Liver (tissue), 9 donors: ENCODE data around the gene TRIM63. TPM values are rescaled to one million over a fixed set of nuclear protein-coding genes. Genes with fewer than 3 reads are reported as not detected.

Experiments
- DNase-seq: peaks from one replicate; pipeline ENCODE4 v3.0.0-alpha.2; 2017; ENCODE audit warnings: low spot score
- H3K27ac ChIP-seq, 2 donors: one replicate each; pipeline ENCODE4 v1.7.0; 2013; ENCODE audit warnings: inconsistent platforms in 2 of 2, low read length in 2 of 2, control low read depth in 1 of 2, low read depth in 1 of 2, mild to moderate bottlenecking in 1 of 2
- H3K27me3 ChIP-seq, 4 donors: one replicate each; pipeline versions ENCODE4 v1.6.1 to v1.7.0; 2013; ENCODE audit warnings: low read length in 3 of 4, inconsistent platforms in 1 of 4, mild to moderate bottlenecking in 1 of 4, moderate library complexity in 1 of 4; ENCODE audit not compliant: control insufficient read depth in 4 of 4, insufficient read depth in 4 of 4
- H3K36me3 ChIP-seq, 4 donors: one replicate each; pipeline versions ENCODE4 v1.6.1 to v1.7.0; 2013; ENCODE audit warnings: low read length in 3 of 4, mild to moderate bottlenecking in 3 of 4, low read depth in 1 of 4, moderate library complexity in 1 of 4; ENCODE audit not compliant: control insufficient read depth in 4 of 4, insufficient read depth in 3 of 4
- H3K4me1 ChIP-seq, 4 donors: one replicate each; pipeline versions ENCODE4 v1.6.1 to v1.7.0; 2013; ENCODE audit warnings: low read length in 3 of 4, mild to moderate bottlenecking in 3 of 4, moderate library complexity in 1 of 4; ENCODE audit not compliant: control insufficient read depth in 4 of 4, insufficient read depth in 4 of 4
- H3K4me3 ChIP-seq, 3 donors: one replicate each; pipeline versions ENCODE4 v1.6.1 to v1.7.0; 2013; ENCODE audit warnings: low read length in 3 of 3, control low read depth in 1 of 3, low read depth in 1 of 3, mild to moderate bottlenecking in 1 of 3
- H3K9ac ChIP-seq, 2 donors: one replicate each; pipeline ENCODE4 v1.7.0; 2013; ENCODE audit warnings: low read length in 2 of 2, mild to moderate bottlenecking in 2 of 2, moderate library complexity in 2 of 2, control low read depth in 1 of 2, low read depth in 1 of 2
- H3K9me3 ChIP-seq, 4 donors: one replicate each; pipeline versions ENCODE4 v1.6.1 to v1.7.0; 2013; ENCODE audit warnings: low read length in 3 of 4; ENCODE audit not compliant: control insufficient read depth in 4 of 4
- ATF3 ChIP-seq: IDR thresholded peaks from 2 replicates; pipeline ENCODE4 v1.6.1; 2016; ENCODE audit warnings: antibody characterized with exemption
- CTCF ChIP-seq: fragments of 150-350 bp; IDR thresholded peaks from 2 replicates; pipeline ENCODE4 v1.5.1; 2017; ENCODE audit warnings: improper control_type of control experiment, low read depth, low read length; ENCODE audit not compliant: missing input control
- EGR1 ChIP-seq, 2 donors: IDR thresholded peaks; 2 replicates each; pipeline ENCODE4 v1.6.1; 2016 to 2018; ENCODE audit warnings: antibody characterized with exemption in 2 of 2, low read depth in 2 of 2
- FOXA1 ChIP-seq: IDR thresholded peaks from 2 replicates; pipeline ENCODE4 v1.6.1; 2016; ENCODE audit warnings: antibody characterized with exemption
- FOXA2 ChIP-seq: IDR thresholded peaks from 2 replicates; pipeline ENCODE4 v1.6.1; 2016; ENCODE audit warnings: antibody characterized with exemption
- HNF4A ChIP-seq, 2 donors: conservative IDR thresholded peaks; 2 replicates each; pipeline ENCODE4 v1.6.1; 2016; ENCODE audit warnings: antibody characterized with exemption in 2 of 2, mild to moderate bottlenecking in 2 of 2
- HNF4G ChIP-seq: IDR thresholded peaks from 2 replicates; pipeline ENCODE4 v1.6.1; 2016; ENCODE audit warnings: antibody characterized with exemption
- JUND ChIP-seq, 2 donors: IDR thresholded peaks; 2 replicates each; pipeline ENCODE4 v1.6.1; 2016; ENCODE audit warnings: antibody characterized with exemption in 2 of 2
- MAX ChIP-seq: IDR thresholded peaks from 2 replicates; pipeline ENCODE4 v1.6.1; 2016; ENCODE audit warnings: antibody characterized with exemption
- NR2F2 ChIP-seq: IDR thresholded peaks from 2 replicates; pipeline ENCODE4 v1.6.1; 2016; ENCODE audit warnings: antibody characterized with exemption
- RAD21 ChIP-seq, 2 donors: IDR thresholded peaks; 2 replicates each; pipeline ENCODE4 v1.6.1; 2016; ENCODE audit warnings: antibody characterized with exemption in 2 of 2, mild to moderate bottlenecking in 2 of 2
- REST ChIP-seq: IDR thresholded peaks from 2 replicates; pipeline ENCODE4 v1.6.1; 2016; ENCODE audit warnings: antibody characterized with exemption, mild to moderate bottlenecking
- RXRA ChIP-seq, 2 donors: IDR thresholded peaks; 2 replicates each; pipeline ENCODE4 v1.6.1; 2017 to 2018; ENCODE audit warnings: antibody characterized with exemption in 2 of 2, mild to moderate bottlenecking in 1 of 2
- SP1 ChIP-seq: IDR thresholded peaks from 2 replicates; pipeline ENCODE4 v1.6.1; 2018; ENCODE audit warnings: antibody characterized with exemption, mild to moderate bottlenecking
- TAF1 ChIP-seq: conservative IDR thresholded peaks from 2 replicates; pipeline ENCODE4 v1.6.1; 2016; ENCODE audit warnings: antibody characterized with exemption, mild to moderate bottlenecking
- YY1 ChIP-seq: IDR thresholded peaks from 2 replicates; pipeline ENCODE4 v1.6.1; 2016; ENCODE audit warnings: antibody characterized with exemption, mild to moderate bottlenecking
- ZBTB33 ChIP-seq: IDR thresholded peaks from 2 replicates; pipeline ENCODE4 v1.6.1; 2016; ENCODE audit warnings: antibody characterized with exemption
- WGBS: extraction: QIAGEN DNeasy Blood & Tissue Kit; methylation state at CpG from one replicate; pipeline ENCODE4 v1.1.7; 2013; 5-methylcytosine and 5-hydroxymethylcytosine counted together
- polyA plus RNA-seq, 2 donors: library from polyadenylated mRNA; stranded (reverse) in 1 of 2; unstranded in 1 of 2; fragments of 200-250 nt in 1 of 2; fragments of >200 nt in 1 of 2; fragmentation: Nextera tagmentation in 1 of 2; extraction: Ambion mirVana in 1 of 2; gene quantifications; one replicate each; pipeline versions ENCODE4 v1.2.1 to v1.2.3, GENCODE V29; 2013 to 2015
- total RNA-seq, 2 donors: library from RNA; depleted of rRNA; stranded (reverse); fragments of >200 nt; gene quantifications; one replicate each; pipeline ENCODE4 v1.2.3, GENCODE V29; 2014
- donor health status: healthy.
- donor health status: healthy.
- donor health status: healthy.
- donor health status: healthy.
- donor health status: healthy.

The TRIM63 gene
- total and polyA plus RNA-seq, 4 donors: 0.03 TPM; not detected in 3

- whole genome bisulfite sequencing: 78% methylated on average over 4 of the region's 4 CpGs
- Histone ChIP-seq H3K4me3 (no peak overlapping the region), H3K9me3 (no peaks in the 10 kb centered on the region), H3K27me3 (no peaks in the 10 kb centered on the region), H3K9ac (no peak overlapping the region), H3K4me1 (no peaks in the 10 kb centered on the region), H3K36me3 (no peaks in the 10 kb centered on the region), H3K27ac (no peak overlapping the region)
- no peak for DNase-seq
- TF ChIP-seq NR2F2 (no peak), JUND (IDR thresholded peaks at IDR 0.05) (no peak), CTCF (no peak), MAX (no peak), HNF4G (no peak), SP1 (no peak), TAF1 (no peak), EGR1 (IDR thresholded peaks at IDR 0.05; ENCODE audit: low read depth in 2 of 2) (no peak), HNF4A (conservative IDR thresholded peaks at IDR 0.05) (no peak), YY1 (no peak), ATF3 (no peak), RAD21 (IDR thresholded peaks at IDR 0.05) (no peak), FOXA1 (no peak), REST (no peak), RXRA (IDR thresholded peaks at IDR 0.05) (no peak), ZBTB33 (no peak)
Observed at GRCh38 chr1:26066857-26067256, 573 bp downstream of the TRIM63 start.

- H3K4me3 ChIP-seq: no peak overlapping the region
- no peak for DNase-seq
- 84% methylated on average over 15 of the region's 15 CpGs for WGBS
- H3K9me3 ChIP-seq: no peaks in the 10 kb centered on the region
- H3K9ac ChIP-seq: no peak overlapping the region
- H3K27me3 ChIP-seq: no peaks in the 10 kb centered on the region
- H3K4me1 ChIP-seq: no peaks in the 10 kb centered on the region
- no peaks in the 10 kb centered on the region for H3K36me3 ChIP-seq
- no peak overlapping the region for H3K27ac ChIP-seq
- TF ChIP-seq SP1: no peak
- TF ChIP-seq HNF4A (conservative IDR thresholded peaks at IDR 0.05): no peak
- no peak for TF ChIP-seq FOXA1
- TF ChIP-seq ATF3: no peak
- TF ChIP-seq REST: no peak
- no peak for TF ChIP-seq MAX
- no peak for TF ChIP-seq CTCF
- TF ChIP-seq FOXA2: no peak
- TF ChIP-seq EGR1 (IDR thresholded peaks at IDR 0.05; ENCODE audit: low read depth in 2 of 2): no peak
- no peak for TF ChIP-seq NR2F2
- no peak for TF ChIP-seq TAF1
- no peak for TF ChIP-seq YY1
- no peak for TF ChIP-seq HNF4G
- TF ChIP-seq JUND (IDR thresholded peaks at IDR 0.05): no peak
Observed at GRCh38 chr1:26066160-26066559, 1.3 kb downstream of the TRIM63 start.
